GM10847 (cell line): ENCODE measurements around the gene SOCS2.

Source experiments
- POLR2A ChIP-seq: IDR thresholded peaks from 2 replicates; pipeline ENCODE4 v1.6.1; 2011; ENCODE audit not compliant: insufficient read length; ENCODE audit errors: extremely low read depth

The SOCS2 gene, protein sequence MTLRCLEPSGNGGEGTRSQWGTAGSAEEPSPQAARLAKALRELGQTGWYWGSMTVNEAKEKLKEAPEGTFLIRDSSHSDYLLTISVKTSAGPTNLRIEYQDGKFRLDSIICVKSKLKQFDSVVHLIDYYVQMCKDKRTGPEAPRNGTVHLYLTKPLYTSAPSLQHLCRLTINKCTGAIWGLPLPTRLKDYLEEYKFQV

DNA sequence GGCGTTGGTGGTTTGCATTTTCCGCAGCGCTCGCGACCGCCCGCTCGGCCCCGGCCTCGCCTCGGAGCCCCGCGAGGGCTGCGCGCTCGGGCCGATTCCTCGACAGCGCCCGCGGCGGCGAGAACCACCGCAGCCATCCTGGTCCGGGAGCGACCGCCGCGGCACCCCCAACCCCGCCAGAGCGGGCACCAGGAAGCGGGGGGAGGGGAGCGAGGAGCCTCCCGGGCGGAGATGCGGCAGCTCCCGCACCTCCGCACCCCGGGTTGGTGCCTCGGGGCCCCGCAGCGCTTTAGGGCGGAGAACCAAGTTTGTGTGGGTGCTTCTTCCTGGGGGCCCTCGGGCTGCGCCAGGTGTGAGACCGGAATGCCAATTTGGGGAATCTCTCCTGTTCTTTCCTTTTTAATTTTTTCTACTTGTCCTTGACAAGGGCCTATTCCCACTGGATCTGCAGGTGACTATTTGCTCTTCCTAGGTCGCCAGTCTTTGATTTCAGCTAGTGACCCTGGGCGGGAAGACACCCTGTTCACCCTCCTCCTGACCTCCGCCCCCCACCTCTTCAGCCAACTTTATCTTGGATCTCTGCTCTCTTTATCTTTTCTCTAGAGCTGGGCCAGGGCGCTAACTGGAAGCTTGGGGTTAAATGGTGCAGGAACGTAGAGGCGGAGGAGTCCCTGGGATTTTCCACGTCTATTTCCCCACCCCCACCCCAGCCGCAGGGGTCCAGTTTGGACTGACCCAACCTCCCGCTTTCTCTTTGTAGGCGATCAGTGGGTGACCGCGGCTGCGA, at the start of gene SOCS2:
Gene SOCS2 (plus strand): TSS at position 751 of the 787 bp plus-strand sequence. CDS start 223 bp downstream, outside the sequence.
- TF ChIP-seq POLR2A: no peak

GRCh38 chr12:93524386-93525133, 47.9 kb upstream of the SOCS2 start:
- TF ChIP-seq POLR2A: no peak

- no peak for TF ChIP-seq POLR2A
Observed at GRCh38 chr12:93526786-93527428, 45.6 kb upstream of the SOCS2 start.

GRCh38 chr12:93530358-93530757, 42.1 kb upstream of the SOCS2 start:
- no peak for TF ChIP-seq POLR2A

DNA sequence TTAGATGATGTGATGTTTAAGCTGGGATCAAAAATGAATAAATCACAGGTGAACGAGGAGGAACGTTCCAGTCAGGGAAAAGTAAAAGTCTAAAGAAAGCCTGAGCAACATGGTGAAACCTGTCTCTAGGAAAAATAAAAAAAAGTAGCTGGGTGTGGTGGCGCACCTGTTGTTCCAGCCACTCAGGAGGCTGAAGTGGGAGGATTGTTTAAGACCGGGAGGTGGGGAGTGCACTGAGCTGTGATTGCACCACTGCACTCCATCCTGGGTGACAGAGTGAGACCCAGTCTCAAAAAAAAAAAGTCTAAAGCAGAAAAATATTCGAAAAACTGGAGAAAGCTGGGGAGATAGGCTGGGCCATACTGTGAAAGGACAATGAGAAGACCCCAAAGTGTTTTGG, 39.2 kb upstream of the SOCS2 start:
- no peak for TF ChIP-seq POLR2A

- no peak for TF ChIP-seq POLR2A
Observed at GRCh38 chr12:93536111-93536765, 36.2 kb upstream of the SOCS2 start.

- TF ChIP-seq POLR2A: no peak
Observed at GRCh38 chr12:93536766-93537488, 35.5 kb upstream of the SOCS2 start.

- no peak for TF ChIP-seq POLR2A
Observed at GRCh38 chr12:93537769-93538168, 34.7 kb upstream of the SOCS2 start.

GRCh38 chr12:93539821-93540220, 32.7 kb upstream of the SOCS2 start:
- no peak for TF ChIP-seq POLR2A

DNA sequence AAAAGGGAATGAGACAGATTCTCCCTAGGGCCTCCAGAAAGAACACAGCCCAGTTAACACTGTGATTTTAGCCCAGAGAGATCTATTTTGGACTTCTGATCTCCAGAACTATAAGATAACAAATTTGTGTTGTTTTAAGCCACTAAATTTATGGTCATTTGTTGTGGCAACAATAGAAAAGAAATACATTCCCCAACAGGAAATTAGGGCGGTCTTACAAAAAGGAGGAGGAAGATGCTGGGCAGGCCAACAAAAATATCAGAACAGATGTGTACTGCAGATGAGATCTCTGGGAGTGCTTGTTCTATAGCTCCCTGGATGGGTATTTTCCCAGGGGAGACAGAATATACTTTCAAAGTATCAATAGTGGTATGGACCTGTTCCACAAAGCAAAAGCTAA, 32.0 kb upstream of the SOCS2 start:
- no peak for TF ChIP-seq POLR2A

GRCh38 chr12:93541578-93542225, 30.8 kb upstream of the SOCS2 start:
- no peak for TF ChIP-seq POLR2A

- TF ChIP-seq POLR2A: no peak
Observed at GRCh38 chr12:93547778-93548177, 24.7 kb upstream of the SOCS2 start.

DNA sequence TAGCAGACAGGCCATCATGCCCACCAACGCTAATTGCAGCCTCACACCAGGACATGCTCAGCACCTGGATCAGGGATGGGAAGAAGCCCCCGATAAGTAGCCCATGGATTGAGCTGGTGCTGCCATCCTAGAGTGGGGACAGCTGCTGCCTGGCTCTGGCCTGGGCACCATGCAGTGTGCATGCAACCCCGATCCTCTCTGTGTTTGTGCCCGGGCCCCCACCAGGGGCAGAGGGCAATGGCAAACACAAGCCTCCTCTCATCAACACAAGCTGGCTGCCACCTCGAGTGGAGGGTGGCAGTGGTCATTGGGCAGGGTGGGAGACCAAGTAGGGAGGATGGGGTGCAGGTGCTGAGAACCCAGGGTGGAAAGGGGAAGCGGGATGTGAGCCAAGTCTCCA, 23.3 kb upstream of the SOCS2 start:
- TF ChIP-seq POLR2A: no peak
